ENCODE data around the gene GIN1. TPM values are rescaled to one million over a fixed set of nuclear protein-coding genes. Genes with fewer than 3 reads are reported as not detected.

Gene GIN1
- total RNA-seq, 1 experiment from 2014 or later = 6.6 TPM

- Histone ChIP-seq H2BK120ac (ENCODE audit: low read depth, low read length, poor library complexity, severe bottlenecking) (no peak overlapping the region), H4K20me1 (ENCODE audit: control insufficient read depth, insufficient read depth, insufficient read length) (no peaks in the 10 kb centered on the region), H4K8ac (replicated peaks; ENCODE audit: insufficient read length, low read depth, low read length) (no peak overlapping the region), H3T11ph (ENCODE audit: low read length) (no peak overlapping the region), H3K4me2 (ENCODE audit: insufficient read depth, insufficient read length, low read length) (no peak overlapping the region), H3K4ac (ENCODE audit: low read depth, low read length) (no peak overlapping the region), H4K5ac (ENCODE audit: insufficient read length, low read depth, low read length) (no peak overlapping the region), H3K4me1 (ENCODE audit: insufficient read depth, low read length) (no peaks in the 10 kb centered on the region), H2BK5ac (ENCODE audit: insufficient read length, low read length) (no peak overlapping the region), H4K91ac (ENCODE audit: insufficient read length, low read depth, low read length) (no peak overlapping the region), H3K56ac (ENCODE audit: insufficient read length, low read depth, low read length) (no peak overlapping the region), H2BK12ac (ENCODE audit: insufficient read length, low read depth, low read length) (no peak overlapping the region), H2AFZ (ENCODE audit: low read length) (no peak overlapping the region), H3K14ac (ENCODE audit: insufficient read depth, low read length) (no peak overlapping the region), H3K79me1 (ENCODE audit: insufficient read depth, low read depth, low read length, poor library complexity, severe bottlenecking) (no peaks in the 10 kb centered on the region), H3K23ac (ENCODE audit: insufficient read length, low read depth, low read length) (no peak overlapping the region), H3K27ac (ENCODE audit: insufficient read length, low read depth, low read length) (no peak overlapping the region), H2BK15ac (ENCODE audit: low read depth, low read length) (no peak overlapping the region), H3K27me3 (ENCODE audit: insufficient read depth, low read length) (no peaks in the 10 kb centered on the region), H2AK5ac (ENCODE audit: insufficient read length, low read length) (no peak overlapping the region), H3K9me3 (ENCODE audit: control insufficient read depth, low read depth, low read length) (no peaks in the 10 kb centered on the region), H3K23me2 (ENCODE audit: insufficient read length, low read depth, low read length, poor library complexity, severe bottlenecking) (no peaks in the 10 kb centered on the region), H3K79me2 (ENCODE audit: insufficient read depth, low read length) (no peaks in the 10 kb centered on the region), H2BK20ac (ENCODE audit: low read depth, low read length, poor library complexity, severe bottlenecking) (no peak overlapping the region), H3K18ac (ENCODE audit: insufficient read length, low read depth, low read length) (no peak overlapping the region), H3K9ac (ENCODE audit: extremely low read depth, insufficient read length, low read length) (no peak overlapping the region)
- H3K4me1 Mint-ChIP-seq = no peaks in the 10 kb centered on the region
- H3K27ac Mint-ChIP-seq = no peak overlapping the region
- no peaks in the 10 kb centered on the region for H3K27me3 Mint-ChIP-seq (ENCODE audit: low read depth)
- no CpG with 5 or more reads among the region's 2 CpGs for WGBS (ENCODE audit: extremely low coverage, insufficient read length, low lambda C conversion rate)
- DNase-seq = peak; percentile 69
- H3K9me3 Mint-ChIP-seq = peaks cover 0 to 2% of the 10 kb centered on the region in 2 experiments; a peak in 1 of 5 replicates
- H3K4me3 Mint-ChIP-seq = no peak overlapping the region
- peak; percentile 96 for TF ChIP-seq CTCF (conservative IDR thresholded peaks at IDR 0.05)
- peaks cover 18 to 28% (median 19%) of the 10 kb centered on the region in 3 experiments for H3K36me3 Mint-ChIP-seq (ENCODE audit: insufficient read depth in 1 of 3, low read depth in 3 of 3)
Measured at GRCh38 chr5:103139264-103139865, 19.4 kb upstream of the GIN1 start.
